Aorta (tissue), 5 donors: Measurements from ENCODE around the gene PELI1. TPM values are rescaled to one million over a fixed set of nuclear protein-coding genes. Genes with fewer than 3 reads are reported as not detected.

Experiments used
- ATAC-seq: fragments of 200-7000 bp; cut with Tn5 transposase; one replicate; pipeline ENCODE4 v1.9.1; 2022; ENCODE audit warnings: moderate library complexity; ENCODE audit not compliant: low FRiP score
- DNase-seq, 2 donors: peaks; one replicate each; pipeline ENCODE4 v3.0.0-alpha.2; 2020
- H3K27ac ChIP-seq, 2 donors: one replicate each; pipeline ENCODE4 v1.5.1; 2013; ENCODE audit warnings: low read length in 2 of 2, mild to moderate bottlenecking in 2 of 2, moderate library complexity in 2 of 2, control low read depth in 1 of 2, inconsistent platforms in 1 of 2, low read depth in 1 of 2
- H3K27me3 ChIP-seq, 2 donors: one replicate each; pipeline ENCODE4 v1.6.1; 2013; ENCODE audit warnings: control low read depth in 1 of 2, low read length in 1 of 2, mild to moderate bottlenecking in 1 of 2, moderate library complexity in 1 of 2; ENCODE audit not compliant: insufficient read depth in 2 of 2, control insufficient read depth in 1 of 2
- H3K36me3 ChIP-seq, 2 donors: one replicate each; pipeline ENCODE4 v1.6.1; 2013; ENCODE audit warnings: control low read depth in 1 of 2, low read length in 1 of 2, mild to moderate bottlenecking in 1 of 2; ENCODE audit not compliant: insufficient read depth in 2 of 2, control insufficient read depth in 1 of 2
- H3K4me1 ChIP-seq, 2 donors: one replicate each; pipeline ENCODE4 v1.6.1; 2013; ENCODE audit warnings: low read length in 2 of 2, control low read depth in 1 of 2, mild to moderate bottlenecking in 1 of 2, moderate library complexity in 1 of 2; ENCODE audit not compliant: insufficient read depth in 2 of 2, control insufficient read depth in 1 of 2
- H3K4me3 ChIP-seq, 2 donors: one replicate each; pipeline ENCODE4 v1.5.1; 2013; ENCODE audit warnings: low read length in 2 of 2, control low read depth in 1 of 2, mild to moderate bottlenecking in 1 of 2
- H3K9me3 ChIP-seq: one replicate; pipeline ENCODE4 v1.6.1; 2013; ENCODE audit warnings: mild to moderate bottlenecking, low read length; ENCODE audit not compliant: control insufficient read depth
- WGBS, 2 donors: extraction: QIAGEN DNeasy Blood & Tissue Kit; methylation state at CpG; one replicate each; pipeline ENCODE4 v1.1.7; 2013; 5-methylcytosine and 5-hydroxymethylcytosine counted together
- intact Hi-C, 2 donors: fragments of 100-400 bp; cut with DNase I; formaldehyde crosslinking; loops; one replicate each; pipeline versions ENCODE4 v1.14.2 to v1.15.0; 2022
- polyA plus RNA-seq, 2 donors: library from polyadenylated mRNA; stranded (reverse); fragments of 200-250 nt; gene quantifications; one replicate each; pipeline ENCODE4 v1.2.3, GENCODE V29; 2013
- total RNA-seq, 2 donors: library from RNA; stranded (reverse); fragmentation: NEBNext Ultra II Directional; extraction: Animal tissue kit (Norgen Biotek cat#: 25700); gene quantifications; one replicate each; pipeline ENCODE4 v1.2.1, GENCODE V29; 2021
- donor health status: healthy with polysubstance abuse.
- donor health status: Bipolar disorder and iron deficiency.
- donor health status: DM: no; HTN: no; CAD: no.
- donor health status: DM: no; HTN: no; CAD: no.
- donor health status: DM: yes; HTN: yes; CAD: no.

Gene PELI1
- total and polyA plus RNA-seq, 4 donors, result 11.1 to 38.0 (median 23.9) TPM

DNA sequence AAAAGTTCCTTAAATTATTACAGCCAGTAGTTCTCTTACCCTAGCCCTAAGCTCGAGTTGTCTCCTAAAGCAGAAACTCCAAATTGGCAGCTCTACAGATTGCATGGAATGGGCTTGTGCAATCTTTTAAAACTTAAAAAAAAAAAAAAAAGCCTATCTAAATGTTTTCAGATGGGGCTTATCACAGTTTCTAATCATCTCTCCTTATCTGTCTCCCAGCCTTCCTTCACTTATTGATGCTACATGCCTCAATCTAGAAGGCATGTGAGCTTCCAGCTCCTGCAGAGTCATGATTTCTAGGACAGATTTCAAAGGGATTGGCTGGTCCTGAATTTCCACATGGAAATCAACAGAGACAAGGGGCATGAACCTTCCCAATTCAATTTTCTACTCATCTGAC lies 33.1 kb upstream of the PELI1 start:
- Histone ChIP-seq H3K9me3 (no peaks in the 10 kb centered on the region), H3K4me3 (no peak overlapping the region), H3K27ac (no peak overlapping the region), H3K4me1 (no peaks in the 10 kb centered on the region), H3K27me3 (no peaks in the 10 kb centered on the region), H3K36me3 (no peaks in the 10 kb centered on the region)
- no peak for DNase-seq
- peak; percentile 66 for ATAC-seq
- WGBS, 2 donors, result 0 to 11% methylated on average over 1 of the region's 1 CpG
- intact Hi-C loops, result no loop called here

DNA sequence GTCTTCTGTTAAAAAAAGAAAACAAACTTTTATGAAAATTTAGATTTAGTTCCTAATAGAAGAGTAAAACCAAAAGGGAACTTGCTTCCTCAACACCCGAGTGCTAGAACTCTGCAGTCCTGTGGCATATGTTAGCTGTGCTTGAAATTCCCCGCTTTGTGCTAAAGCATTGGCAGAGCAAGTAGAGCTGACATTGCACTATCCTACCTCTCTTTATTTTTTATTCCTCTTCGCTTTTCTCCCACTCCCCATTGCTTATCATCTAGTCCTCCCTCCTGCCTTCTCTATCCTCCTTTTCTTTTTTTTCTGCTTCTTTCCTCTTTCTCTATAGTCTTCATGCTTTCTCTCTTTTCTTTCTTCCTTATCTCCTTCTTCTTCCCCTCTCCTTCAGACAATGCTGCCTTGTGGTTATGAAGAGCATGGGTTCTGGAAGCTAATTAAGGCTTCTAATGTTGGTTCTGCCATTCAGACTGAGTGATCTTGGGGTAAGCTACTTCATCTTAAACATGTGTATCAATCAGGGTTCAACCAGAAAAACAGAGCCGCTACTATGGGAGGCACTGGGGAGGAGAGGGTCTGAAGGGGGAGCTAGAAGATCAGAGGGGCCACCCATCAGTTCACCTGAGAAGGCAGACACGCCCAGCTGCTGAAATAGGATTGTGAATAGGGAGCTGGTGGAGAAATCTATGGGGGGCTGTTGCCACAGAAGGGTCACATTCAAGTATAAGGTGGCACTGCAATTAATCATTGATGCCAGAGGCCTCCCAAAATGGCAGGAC lies 31.4 kb upstream of the PELI1 start:
- H3K27ac ChIP-seq, result no peak overlapping the region
- ATAC-seq (no peak), DNase-seq (no peak)
- 95% methylated on average over 5 of the region's 5 CpGs for whole genome bisulfite sequencing, 2 donors
- H3K27me3 ChIP-seq, result no peaks in the 10 kb centered on the region
- intact Hi-C loops, result no loop called here
- H3K36me3 ChIP-seq, result no peaks in the 10 kb centered on the region
- no peaks in the 10 kb centered on the region for H3K4me1 ChIP-seq
- no peak overlapping the region for H3K4me3 ChIP-seq
- H3K9me3 ChIP-seq, result no peaks in the 10 kb centered on the region

DNA sequence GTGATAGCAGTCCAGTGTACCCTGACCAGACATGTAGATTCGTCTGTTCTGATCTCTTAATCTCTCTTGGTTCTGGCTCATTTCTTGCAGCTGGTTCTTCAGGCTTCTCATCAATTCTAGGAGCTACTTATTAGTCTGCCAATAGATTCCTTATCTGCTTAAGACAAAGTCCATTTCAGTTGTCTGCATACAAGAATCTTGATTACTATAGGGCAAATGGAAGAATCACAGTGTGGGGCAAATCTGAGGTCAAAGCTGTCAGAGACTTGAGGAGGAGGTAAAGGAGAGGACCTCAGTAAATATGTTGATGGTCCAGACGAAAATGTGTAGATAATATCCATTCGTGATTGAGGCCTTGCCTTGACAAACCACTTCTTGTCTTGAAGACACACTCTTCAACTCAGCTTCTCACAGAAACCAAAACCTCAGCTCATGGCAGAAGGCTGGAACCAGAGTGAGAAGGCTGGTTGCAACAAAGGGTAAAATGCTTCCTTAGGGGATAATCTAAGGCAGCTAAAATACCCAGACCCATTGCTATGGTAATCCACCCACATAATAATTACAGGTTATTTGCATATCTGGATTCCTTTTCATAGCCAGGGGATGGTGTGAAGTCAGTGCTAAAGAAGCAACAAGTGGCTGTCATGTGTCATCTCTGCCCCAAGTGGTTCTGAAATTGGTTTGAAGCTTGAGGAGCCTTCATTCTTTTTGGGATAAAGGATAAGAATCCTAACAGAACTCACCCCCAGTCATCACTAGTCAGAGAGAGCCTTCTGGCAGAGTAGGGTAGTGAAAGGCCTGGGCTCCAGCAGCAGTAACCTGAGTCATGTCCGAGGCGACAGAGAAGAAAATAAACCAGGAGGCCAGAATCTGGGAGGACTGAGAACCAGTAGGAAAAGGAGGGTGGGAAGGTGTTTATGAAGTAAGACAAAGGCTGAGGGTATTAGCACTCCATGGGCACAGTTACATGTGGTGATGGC lies 29.2 kb upstream of the PELI1 start:
- Histone ChIP-seq H3K4me3 (no peak overlapping the region), H3K4me1 (no peaks in the 10 kb centered on the region), H3K27me3 (no peaks in the 10 kb centered on the region), H3K36me3 (no peaks in the 10 kb centered on the region), H3K27ac (no peak overlapping the region), H3K9me3 (no peaks in the 10 kb centered on the region)
- DNase-seq, result no peak
- ATAC-seq, result no peak
- intact Hi-C loops, result no loop called here
- 80 to 86% methylated on average over 5 of the region's 5 CpGs for WGBS, 2 donors

DNA sequence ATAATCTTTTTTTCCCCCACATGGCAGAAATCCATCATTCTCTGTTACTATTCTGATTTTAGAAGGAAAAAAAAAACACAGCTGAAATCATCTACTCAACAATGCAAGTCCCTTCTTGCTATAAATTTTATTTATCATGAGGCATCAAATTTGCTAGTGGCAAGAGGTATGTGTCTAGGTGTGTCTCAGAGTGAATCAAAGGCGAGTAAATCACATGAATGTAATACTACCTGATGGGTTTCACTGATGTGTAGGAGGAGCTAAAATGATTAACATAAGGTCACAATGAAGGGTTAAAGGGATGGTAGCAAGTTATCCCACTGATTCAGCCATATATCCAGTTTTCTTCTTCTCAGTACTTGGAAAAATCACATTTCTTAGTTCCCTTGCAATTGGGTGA lies 24.5 kb upstream of the PELI1 start:
- ATAC-seq (no peak), DNase-seq (no peak)
- Histone ChIP-seq H3K9me3 (no peaks in the 10 kb centered on the region), H3K27me3 (no peaks in the 10 kb centered on the region), H3K27ac (no peak overlapping the region), H3K4me3 (no peak overlapping the region), H3K36me3 (no peaks in the 10 kb centered on the region), H3K4me1 (no peaks in the 10 kb centered on the region)
- intact Hi-C loops, result no loop called here
- 97 to 100% methylated on average over 1 of the region's 1 CpG for WGBS, 2 donors

DNA sequence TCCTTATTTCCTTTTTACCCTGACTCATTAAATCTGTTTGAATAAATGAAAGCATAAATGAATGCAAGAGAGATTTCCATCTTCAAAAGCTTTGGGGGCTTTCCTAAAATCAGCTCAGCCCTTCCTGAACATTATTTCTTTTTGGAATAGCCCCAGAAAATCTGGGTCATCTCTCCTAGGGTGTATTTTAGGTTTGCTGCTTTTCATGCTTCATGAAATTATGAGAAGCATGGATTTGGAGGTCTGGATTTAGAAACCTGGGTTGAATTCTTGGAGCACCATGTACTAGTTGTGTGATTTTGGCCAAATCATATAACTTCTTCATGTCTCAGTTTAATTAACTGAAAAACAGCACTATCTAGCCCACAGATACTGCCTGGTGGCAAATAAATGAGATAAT lies 24.0 kb upstream of the PELI1 start:
- ATAC-seq (no peak), DNase-seq (no peak)
- no peak overlapping the region for H3K27ac ChIP-seq
- no peaks in the 10 kb centered on the region for H3K36me3 ChIP-seq
- no peaks in the 10 kb centered on the region for H3K9me3 ChIP-seq
- intact Hi-C loops, result no loop called here
- H3K4me3 ChIP-seq, result no peak overlapping the region
- no peaks in the 10 kb centered on the region for H3K4me1 ChIP-seq
- H3K27me3 ChIP-seq, result no peaks in the 10 kb centered on the region

DNA sequence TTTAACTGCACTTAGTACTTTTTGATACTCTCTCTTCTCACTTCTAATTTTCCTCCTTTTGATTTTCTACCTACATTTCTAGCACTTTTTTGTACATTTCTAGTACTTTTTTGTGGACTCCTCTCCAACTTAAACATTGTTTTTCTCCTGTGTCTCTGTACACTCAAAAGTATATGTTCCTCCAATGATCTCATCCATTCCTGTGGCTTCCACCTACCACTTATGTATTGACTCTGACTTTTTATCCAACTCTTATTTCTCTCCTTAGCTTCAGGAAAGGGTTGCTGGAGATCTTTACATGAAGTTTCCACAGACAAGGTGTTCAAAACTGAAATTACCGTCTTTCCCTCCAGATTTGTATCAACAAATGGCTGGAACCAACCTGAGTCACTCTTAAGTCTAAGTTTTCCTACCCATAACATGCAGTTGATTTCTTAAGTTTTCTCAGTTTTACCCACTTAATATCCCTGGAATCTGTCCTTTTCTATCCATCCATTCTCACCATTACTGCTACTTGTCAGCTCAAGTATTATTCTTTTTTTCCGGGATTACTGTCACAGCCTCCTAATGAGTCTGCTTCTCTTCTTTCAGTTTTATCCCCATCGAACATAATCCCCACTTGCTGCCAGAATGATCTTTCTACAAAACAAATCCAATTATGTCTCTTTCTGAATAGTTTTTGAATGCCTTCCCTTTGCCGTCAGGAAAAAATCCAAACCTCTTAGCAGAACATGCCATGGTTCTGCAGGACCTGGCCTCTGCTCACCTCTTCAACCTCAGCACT lies 22.6 kb upstream of the PELI1 start:
- H3K36me3 ChIP-seq, result no peaks in the 10 kb centered on the region
- no peak for DNase-seq
- 95 to 97% methylated on average over 4 of the region's 4 CpGs for WGBS, 2 donors
- H3K4me3 ChIP-seq, result no peak overlapping the region
- H3K4me1 ChIP-seq, result no peaks in the 10 kb centered on the region
- H3K27ac ChIP-seq, result no peak overlapping the region
- no peak for ATAC-seq
- no peaks in the 10 kb centered on the region for H3K27me3 ChIP-seq
- intact Hi-C loops, result no loop called here
- no peaks in the 10 kb centered on the region for H3K9me3 ChIP-seq

DNA sequence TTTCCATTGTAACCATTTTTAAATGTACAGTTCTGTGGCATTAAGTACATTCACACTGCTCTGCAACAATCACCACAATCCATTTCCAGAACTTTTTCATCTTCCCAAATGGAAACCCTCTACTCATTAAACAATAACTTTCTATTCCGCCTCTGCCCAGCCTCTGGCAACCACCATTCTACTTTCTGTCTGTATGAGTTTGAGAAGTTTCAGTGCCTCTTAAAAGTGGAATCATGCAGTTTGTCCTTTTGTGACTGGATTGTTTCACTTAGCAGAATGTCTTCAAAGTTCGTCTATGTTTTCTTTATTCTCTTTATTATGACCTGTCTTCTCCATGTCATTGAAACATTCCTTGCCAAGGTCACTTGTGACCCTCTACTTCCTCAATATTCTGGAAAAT lies 22.0 kb upstream of the PELI1 start:
- no peaks in the 10 kb centered on the region for H3K27me3 ChIP-seq
- intact Hi-C loops, result no loop called here
- H3K4me3 ChIP-seq, result no peak overlapping the region
- DNase-seq, result no peak
- H3K36me3 ChIP-seq, result no peaks in the 10 kb centered on the region
- ATAC-seq, result no peak
- no peak overlapping the region for H3K27ac ChIP-seq
- no peaks in the 10 kb centered on the region for H3K4me1 ChIP-seq
- H3K9me3 ChIP-seq, result no peaks in the 10 kb centered on the region
- WGBS, 2 donors, result 86 to 87% methylated on average over 2 of the region's 2 CpGs

DNA sequence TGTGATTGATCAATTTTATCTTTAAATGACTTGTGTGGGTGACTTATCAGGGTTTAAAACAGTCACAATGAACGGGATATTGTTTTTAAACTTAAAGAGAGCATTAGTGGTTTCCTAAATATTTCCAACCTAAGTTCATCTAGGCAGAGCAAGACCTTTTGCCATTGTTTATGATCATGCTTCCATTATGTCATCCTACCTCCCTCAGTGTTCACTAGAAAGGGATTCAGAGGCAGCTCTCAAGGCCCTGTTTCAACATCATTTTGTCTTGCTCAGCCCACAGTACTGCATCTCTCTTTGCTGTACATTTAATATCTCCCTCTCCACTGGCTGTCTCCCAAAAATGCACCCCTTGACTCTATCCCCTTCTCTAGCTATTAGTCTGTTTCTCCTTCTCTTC lies 21.5 kb upstream of the PELI1 start:
- no peaks in the 10 kb centered on the region for H3K27me3 ChIP-seq
- H3K4me1 ChIP-seq, result no peaks in the 10 kb centered on the region
- ATAC-seq, result no peak
- 85% methylated on average over 1 of the region's 1 CpG for WGBS, 2 donors
- H3K9me3 ChIP-seq, result no peaks in the 10 kb centered on the region
- intact Hi-C loops, result no loop called here
- no peaks in the 10 kb centered on the region for H3K36me3 ChIP-seq
- no peak overlapping the region for H3K4me3 ChIP-seq
- DNase-seq, result no peak
- H3K27ac ChIP-seq, result no peak overlapping the region
